G401 (cell line): ENCODE results near the gene PCDHB6. TPM values are rescaled to one million over a fixed set of nuclear protein-coding genes. Genes with fewer than 3 reads are reported as not detected.
"Not testable (repeated sequence)": the region's sequence is repeated elsewhere in the genome, so short reads cannot be mapped to it uniquely, and the experiment has no call there.

Experiments used
- DNase-seq: peaks from one replicate; pipeline ENCODE4 v3.0.0-alpha.2; 2015; ENCODE audit warnings: low spot score
- in situ Hi-C: cut with HindIII; loops from 2 replicates; pipeline ENCODE4 v1.10.0; 2016; ENCODE audit warnings: low sequenced_read_pairs, mixed read lengths
- total RNA-seq: library from RNA; depleted of rRNA; stranded (reverse); fragments of >200 nt; shearing (Covaris generic); gene quantifications from 2 replicates; pipeline ENCODE4 v1.2.3, GENCODE V29; 2014

PCDHB6 gene
- total RNA-seq, 1 experiment from 2014 or later = not detected

- in situ Hi-C loops = no loop called here
- DNase-seq = no peak
Observed at GRCh38 chr5:141155540-141156374, 5.9 kb downstream of the PCDHB6 start.

DNA sequence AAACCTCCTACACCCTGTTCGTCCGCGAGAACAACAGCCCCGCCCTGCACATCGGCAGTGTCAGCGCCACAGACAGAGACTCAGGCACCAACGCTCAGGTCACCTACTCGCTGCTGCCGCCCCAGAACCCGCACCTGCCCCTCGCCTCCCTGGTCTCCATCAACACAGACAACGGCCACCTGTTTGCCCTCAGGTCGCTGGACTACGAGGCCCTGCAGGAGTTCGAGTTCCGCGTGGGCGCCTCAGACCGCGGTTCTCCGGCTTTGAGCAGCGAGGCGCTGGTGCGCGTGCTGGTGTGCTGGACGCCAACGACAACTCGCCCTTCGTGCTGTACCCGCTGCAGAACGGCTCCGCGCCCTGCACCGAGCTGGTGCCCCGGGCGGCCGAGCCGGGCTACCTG lies 7.5 kb downstream of the PCDHB6 start:
- DNase-seq, in situ Hi-C loops: not testable (repeated sequence)

- DNase-seq, in situ Hi-C loops: not testable (repeated sequence)
Observed at GRCh38 chr5:141157901-141158300, 8.0 kb downstream of the PCDHB6 start.

DNA sequence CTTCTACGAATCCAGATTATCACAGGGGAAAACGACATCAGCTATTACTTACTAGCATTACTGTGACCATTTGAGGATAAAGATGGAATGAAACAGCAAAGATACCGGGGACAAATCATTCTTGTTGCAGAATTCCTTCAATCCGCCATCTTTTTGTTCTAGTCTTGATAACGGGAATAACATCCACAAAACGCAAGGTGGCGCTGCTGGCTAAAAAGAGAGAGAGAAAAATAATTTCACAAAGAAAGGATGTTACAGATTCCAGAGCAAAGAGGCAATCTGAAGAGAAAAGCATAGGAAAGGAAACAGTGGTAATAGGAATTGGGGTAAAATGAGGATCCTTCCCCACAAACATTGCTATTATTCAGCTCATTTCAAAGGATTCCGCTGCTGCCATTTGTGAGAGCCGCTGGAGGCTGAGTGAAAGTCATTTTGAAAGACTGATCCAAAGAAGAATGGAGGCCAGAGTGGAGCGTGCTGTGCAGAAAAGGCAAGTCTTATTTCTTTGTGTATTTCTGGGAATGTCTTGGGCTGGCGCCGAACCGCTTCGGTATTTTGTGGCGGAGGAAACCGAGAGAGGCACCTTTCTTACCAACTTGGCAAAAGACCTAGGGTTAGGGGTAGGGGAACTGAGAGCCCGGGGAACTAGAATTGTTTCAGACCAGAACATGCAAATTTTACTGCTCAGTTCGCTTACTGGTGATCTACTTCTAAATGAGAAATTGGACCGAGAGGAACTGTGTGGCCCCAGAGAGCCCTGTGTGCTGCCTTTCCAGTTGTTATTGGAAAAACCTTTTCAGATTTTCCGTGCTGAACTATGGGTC lies 22.7 kb downstream of the PCDHB6 start, which contains the start of gene PCDHB7:
PCDHB7 (plus strand) TSS at position 264 of the 824 bp plus-strand sequence; CDS start at position 456, 192 bp downstream.
- peak; percentile 30 for DNase-seq
- in situ Hi-C loops = no loop called here

GRCh38 chr5:141174291-141175104 lies 24.6 kb downstream of the PCDHB6 start:
- in situ Hi-C loops = loop anchor here (25.0 kb wide), 1 partner anchor 388 kb away; no protein-coding TSS in a partner anchor
- not testable (repeated sequence) for DNase-seq

DNA sequence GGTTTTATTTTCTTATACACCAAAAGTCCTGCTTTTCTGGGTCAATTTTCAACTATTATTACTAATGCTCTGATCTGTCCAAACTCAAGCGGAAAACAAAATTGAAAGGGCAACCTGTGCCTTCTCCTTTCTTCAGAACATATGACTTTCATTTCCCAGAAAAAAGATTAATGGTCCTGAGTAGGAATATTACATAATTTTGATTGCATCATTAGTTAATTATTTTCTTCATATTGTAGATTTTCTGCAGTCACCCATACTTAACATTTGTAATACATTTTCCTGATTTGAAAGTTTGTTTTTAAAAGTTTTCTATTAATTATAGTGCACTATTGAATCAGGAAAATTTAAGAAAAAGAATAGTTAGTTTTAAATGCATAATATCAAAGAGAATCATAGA lies 26.1 kb downstream of the PCDHB6 start:
- no peak for DNase-seq

DNA sequence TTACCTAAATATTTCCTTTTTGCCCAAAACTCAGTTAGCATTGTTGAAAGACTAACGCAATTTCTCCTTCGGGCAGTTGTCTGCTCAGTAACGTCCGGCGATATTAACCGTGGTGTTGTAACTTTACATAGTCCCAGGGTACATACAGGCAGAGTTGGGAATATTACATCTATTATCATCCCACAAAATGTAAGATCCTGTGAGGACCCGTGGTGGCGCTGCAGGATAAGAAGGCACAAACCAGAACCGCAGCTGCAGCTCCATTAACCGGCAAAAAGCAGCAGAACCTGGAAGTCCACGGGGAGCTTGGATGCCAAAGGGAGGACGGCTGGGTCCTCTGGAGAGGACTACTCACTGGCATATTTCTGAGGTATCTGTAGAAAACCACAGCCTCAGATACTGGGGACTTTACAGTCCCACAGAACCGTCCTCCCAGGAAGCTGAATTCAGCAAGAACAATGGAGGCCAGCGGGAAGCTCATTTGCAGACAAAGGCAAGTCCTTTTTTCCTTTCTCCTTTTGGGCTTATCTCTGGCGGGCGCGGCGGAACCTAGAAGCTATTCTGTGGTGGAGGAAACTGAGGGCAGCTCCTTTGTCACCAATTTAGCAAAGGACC lies 27.8 kb downstream of the PCDHB6 start, which contains the start of gene PCDHB8:
PCDHB8 (plus strand) TSS at position 214 of the 615 bp plus-strand sequence; CDS start at position 459, 245 bp downstream.
- in situ Hi-C loops = loop anchor here (25.0 kb wide), 1 partner anchor 385 kb away; no protein-coding TSS in a partner anchor
- not testable (repeated sequence) for DNase-seq

More for the DNA sequence above, 26.1 kb downstream of the PCDHB6 start:
- in situ Hi-C loops = loop anchor here (25.0 kb wide), 1 partner anchor 386 kb away; no protein-coding TSS in a partner anchor

GRCh38 chr5:141179371-141179770 lies 29.5 kb downstream of the PCDHB6 start:
- in situ Hi-C loops = loop anchor here (25.0 kb wide), 1 partner anchor 383 kb away; no protein-coding TSS in a partner anchor
- DNase-seq = not testable (repeated sequence)

- in situ Hi-C loops = loop anchor here (25.0 kb wide), 1 partner anchor 382 kb away; no protein-coding TSS in a partner anchor
Observed at GRCh38 chr5:141179876-141180275, 30.0 kb downstream of the PCDHB6 start.

DNA sequence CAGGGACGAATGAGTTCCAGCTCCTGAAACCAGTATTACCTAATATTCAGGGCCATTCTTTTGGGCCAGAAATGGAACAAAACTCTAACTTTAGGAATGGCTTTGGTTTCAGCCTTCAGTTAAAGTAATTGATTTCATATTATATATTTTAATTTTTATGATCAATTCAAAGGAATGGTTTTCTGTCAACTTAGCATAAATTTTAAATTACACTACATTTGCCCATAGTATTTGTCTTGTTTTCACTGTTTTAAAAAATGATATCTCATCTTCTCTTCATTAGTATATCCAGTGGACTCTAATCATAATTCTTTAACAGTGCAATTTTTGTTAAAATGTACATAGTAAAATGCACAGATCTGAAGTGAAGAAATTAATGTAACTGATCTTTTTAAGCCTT lies 30.5 kb downstream of the PCDHB6 start:
- in situ Hi-C loops = loop anchor here (25.0 kb wide), 1 partner anchor 382 kb away; no protein-coding TSS in a partner anchor
- DNase-seq = no peak

More at GRCh38 chr5:141179876-141180275, 30.0 kb downstream of the PCDHB6 start:
- not testable (repeated sequence) for DNase-seq

GRCh38 chr5:141182248-141182647 lies 32.4 kb downstream of the PCDHB6 start, which contains the start of gene PCDHB16:
Gene PCDHB16 (plus strand): TSS chr5:141182387. CDS start chr5:141182560, 173 bp downstream.
- in situ Hi-C loops = loop anchor here (25.0 kb wide), 1 partner anchor 380 kb away; no protein-coding TSS in a partner anchor
- peak; percentile 72 for DNase-seq

GRCh38 chr5:141184117-141184855 lies 34.4 kb downstream of the PCDHB6 start:
- in situ Hi-C loops = loop anchor here (25.0 kb wide), 1 partner anchor 378 kb away; no protein-coding TSS in a partner anchor
- DNase-seq = not testable (repeated sequence)

- in situ Hi-C loops = loop anchor here (25.0 kb wide), 1 partner anchor 375 kb away; no protein-coding TSS in a partner anchor
- peak; percentile 34 for DNase-seq
Observed at GRCh38 chr5:141186897-141187512, 37.1 kb downstream of the PCDHB6 start, which contains the start of gene PCDHB9. Gene PCDHB9 (plus strand): TSS chr5:141187161. CDS start chr5:141187319, 158 bp downstream.

GRCh38 chr5:141188682-141189081 lies 38.8 kb downstream of the PCDHB6 start:
- DNase-seq = not testable (repeated sequence)
- in situ Hi-C loops = loop anchor here (25.0 kb wide), 1 partner anchor 374 kb away; no protein-coding TSS in a partner anchor

GRCh38 chr5:141189131-141189530 lies 39.3 kb downstream of the PCDHB6 start:
- in situ Hi-C loops = loop anchor here (25.0 kb wide), 1 partner anchor 373 kb away; no protein-coding TSS in a partner anchor
- not testable (repeated sequence) for DNase-seq

DNA sequence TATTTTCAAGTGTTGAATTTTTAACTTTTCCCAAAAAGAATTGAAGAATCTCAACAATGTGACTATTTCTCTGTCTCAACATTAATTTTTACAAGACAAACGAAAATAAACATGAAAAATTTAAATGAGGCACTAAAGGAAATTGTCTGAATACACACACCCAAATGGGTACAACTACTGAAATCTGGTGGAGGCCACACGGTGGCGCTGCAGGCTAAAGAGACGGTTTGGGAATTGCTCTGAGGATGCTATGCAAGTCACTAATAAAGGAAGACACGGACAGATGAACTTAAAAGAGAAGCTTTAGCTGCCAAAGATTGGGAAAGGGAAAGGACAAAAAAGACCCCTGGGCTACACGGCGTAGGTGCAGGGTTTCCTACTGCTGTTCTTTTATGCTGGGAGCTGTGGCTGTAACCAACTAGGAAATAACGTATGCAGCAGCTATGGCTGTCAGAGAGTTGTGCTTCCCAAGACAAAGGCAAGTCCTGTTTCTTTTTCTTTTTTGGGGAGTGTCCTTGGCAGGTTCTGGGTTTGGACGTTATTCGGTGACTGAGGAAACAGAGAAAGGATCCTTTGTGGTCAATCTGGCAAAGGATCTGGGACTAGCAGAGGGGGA lies 42.4 kb downstream of the PCDHB6 start, which contains the start of gene PCDHB10:
PCDHB10 (plus strand) TSS at position 244 of the 616 bp plus-strand sequence; CDS start at position 444, 200 bp downstream.
- DNase-seq = peak; percentile 57
- in situ Hi-C loops = loop anchor here (25.0 kb wide), 1 partner anchor 370 kb away; no protein-coding TSS in a partner anchor
